Parathyroid adenoma (tissue), 2 donors: ENCODE measurements around the gene PDE6C.

Experiments used
- H2AFZ ChIP-seq: fragments of 300-600 bp; sonication (generic); one replicate; pipeline ENCODE4 v1.7.0; 2017; ENCODE audit warnings: antibody characterized with exemption, mild to moderate bottlenecking
- H3K27ac ChIP-seq: fragments of 300-600 bp; sonication (generic); one replicate; pipeline ENCODE4 v1.7.0; 2017
- H3K27me3 ChIP-seq: fragments of 300-600 bp; sonication (generic); one replicate; pipeline ENCODE4 v1.7.0; 2017; ENCODE audit warnings: low read length; ENCODE audit not compliant: control insufficient read depth, insufficient read depth
- H3K36me3 ChIP-seq: fragments of 300-600 bp; sonication (generic); one replicate; pipeline ENCODE4 v1.7.0; 2017; ENCODE audit warnings: low read length; ENCODE audit not compliant: control insufficient read depth, insufficient read depth
- H3K4me1 ChIP-seq: fragments of 300-600 bp; sonication (generic); one replicate; pipeline ENCODE4 v1.7.0; 2017; ENCODE audit warnings: control low read depth
- H3K4me2 ChIP-seq: fragments of 300-600 bp; sonication (generic); one replicate; pipeline ENCODE4 v1.7.0; 2017; ENCODE audit warnings: low read length
- H3K4me3 ChIP-seq: fragments of 300-600 bp; sonication (generic); one replicate; pipeline ENCODE4 v1.7.0; 2017; ENCODE audit warnings: low read depth, low read length
- H3K79me2 ChIP-seq: fragments of 300-600 bp; sonication (generic); one replicate; pipeline ENCODE4 v1.7.0; 2017; ENCODE audit warnings: control low read depth
- H3K9ac ChIP-seq: fragments of 300-600 bp; sonication (generic); one replicate; pipeline ENCODE4 v1.7.0; 2017; ENCODE audit warnings: mild to moderate bottlenecking
- H3K9me3 ChIP-seq: fragments of 300-600 bp; sonication (generic); one replicate; pipeline ENCODE4 v1.7.0; 2017; ENCODE audit warnings: low read length; ENCODE audit not compliant: control insufficient read depth
- CTCF ChIP-seq: fragments of 300-600 bp; sonication (generic); IDR thresholded peaks from one replicate; pipeline ENCODE4 v1.7.0; 2017; ENCODE audit warnings: antibody characterized with exemption, mild to moderate bottlenecking
- donor health status: primary hyperparathyroidism.

The PDE6C gene

GRCh38 chr10:93697207-93697606 lies 84.9 kb downstream of the PDE6C start:
- Histone ChIP-seq H3K4me3 (no peak overlapping the region), H2AFZ (no peak overlapping the region), H3K9me3 (no peaks in the 10 kb centered on the region), H3K4me2 (no peak overlapping the region), H3K36me3 (no peaks in the 10 kb centered on the region), H3K79me2 (no peaks in the 10 kb centered on the region), H3K27ac (no peak overlapping the region), H3K27me3 (no peaks in the 10 kb centered on the region), H3K9ac (no peak overlapping the region), H3K4me1 (peaks cover 5% of the 10 kb centered on the region)
- TF ChIP-seq CTCF: no peak

- no peaks in the 10 kb centered on the region for H3K9me3 ChIP-seq
- H3K79me2 ChIP-seq: no peaks in the 10 kb centered on the region
- no peak overlapping the region for H3K9ac ChIP-seq
- peaks cover 5% of the 10 kb centered on the region for H3K4me1 ChIP-seq
- no peak for TF ChIP-seq CTCF
- no peaks in the 10 kb centered on the region for H3K27me3 ChIP-seq
- H3K4me3 ChIP-seq: peak overlapping the region; percentile 81
- H3K27ac ChIP-seq: peak overlapping the region; percentile 87
- H3K36me3 ChIP-seq: no peaks in the 10 kb centered on the region
- peak overlapping the region; percentile 97 for H3K4me2 ChIP-seq
- H2AFZ ChIP-seq: peak overlapping the region; percentile 77
These were observed 89.5 kb downstream of the PDE6C start for GRCh38 chr10:93701866-93702209.

GRCh38 chr10:93702210-93703001 lies 90.1 kb downstream of the PDE6C start, which contains the start of gene FRA10AC1:
Gene FRA10AC1, minus strand, starts transcription at chr10:93702592. Its CDS starts 2,486 bp downstream, at chr10:93700106.
- Histone ChIP-seq H3K27me3 (no peaks in the 10 kb centered on the region), H3K4me3 (peak within 1 kb of the TSS; percentile 81), H3K9ac (peak within 1 kb of the TSS; percentile 30), H3K4me2 (peak within 1 kb of the TSS; percentile 97), H3K36me3 (no peaks in the 10 kb centered on the region), H3K9me3 (no peaks in the 10 kb centered on the region), H3K79me2 (no peaks in the 10 kb centered on the region), H3K27ac (peak within 1 kb of the TSS; percentile 87), H2AFZ (peak within 1 kb of the TSS; percentile 77), H3K4me1 (peaks cover 5% of the 10 kb centered on the region)
- TF ChIP-seq CTCF: peak; percentile 68

GRCh38 chr10:93703066-93703465 lies 90.7 kb downstream of the PDE6C start:
- Histone ChIP-seq H3K27me3 (no peaks in the 10 kb centered on the region), H3K27ac (peak overlapping the region; percentile 87), H3K36me3 (no peaks in the 10 kb centered on the region), H3K4me2 (peak overlapping the region; percentile 88), H3K79me2 (no peaks in the 10 kb centered on the region), H3K9me3 (no peaks in the 10 kb centered on the region), H3K4me1 (peaks cover 5% of the 10 kb centered on the region), H3K9ac (peak overlapping the region; percentile 30), H3K4me3 (peak overlapping the region; percentile 81), H2AFZ (peak overlapping the region; percentile 77)
- TF ChIP-seq CTCF: no peak

GRCh38 chr10:93703841-93704240 lies 91.5 kb downstream of the PDE6C start:
- no peak overlapping the region for H3K9ac ChIP-seq
- no peaks in the 10 kb centered on the region for H3K36me3 ChIP-seq
- H3K4me1 ChIP-seq: peaks cover 5% of the 10 kb centered on the region
- no peaks in the 10 kb centered on the region for H3K9me3 ChIP-seq
- peak overlapping the region; percentile 77 for H2AFZ ChIP-seq
- no peak overlapping the region for H3K4me3 ChIP-seq
- H3K27ac ChIP-seq: no peak overlapping the region
- no peaks in the 10 kb centered on the region for H3K27me3 ChIP-seq
- no peaks in the 10 kb centered on the region for H3K79me2 ChIP-seq
- TF ChIP-seq CTCF: no peak
- H3K4me2 ChIP-seq: no peak overlapping the region
